Activated T-helper 1 cell treated with anti-CD3 and anti-CD28 coated beads, Interleukin-2, amount 50 U/mL, for 16 hours (primary cell): Measurements from ENCODE around the gene FAM174A.

Experiments
- DNase-seq, 2 donors: peaks; one replicate each; pipeline ENCODE4 v3.0.0-alpha.2; 2020; ENCODE audit warnings: low read depth in 1 of 2, low spot score in 1 of 2

The FAM174A gene

GRCh38 chr5:100535060-100536005 is at the start of gene FAM174A:
TSS of gene FAM174A (plus strand) at chr5:100535374. CDS start at chr5:100535531, 157 bp downstream.
- DNase-seq: peak; percentile 86 to 87

GRCh38 chr5:100493996-100494395 is 41.2 kb upstream of the FAM174A start:
- DNase-seq: no peak

- DNase-seq: no peak
These were observed 38.9 kb upstream of the FAM174A start for GRCh38 chr5:100496296-100496695.

GRCh38 chr5:100502684-100503083 is 32.5 kb upstream of the FAM174A start:
- no peak for DNase-seq

GRCh38 chr5:100505984-100506670 is 29.0 kb upstream of the FAM174A start:
- DNase-seq: no peak

GRCh38 chr5:100516285-100516684 is 18.9 kb upstream of the FAM174A start:
- no peak for DNase-seq

- DNase-seq: no peak
These were observed 17.7 kb upstream of the FAM174A start for GRCh38 chr5:100517301-100517974.

GRCh38 chr5:100518377-100518776 is 16.8 kb upstream of the FAM174A start:
- no peak for DNase-seq

GRCh38 chr5:100519075-100519474 is 16.1 kb upstream of the FAM174A start:
- DNase-seq: no peak

GRCh38 chr5:100520348-100520747 is 14.8 kb upstream of the FAM174A start:
- no peak for DNase-seq

GRCh38 chr5:100537946-100538345 is 2.8 kb downstream of the FAM174A start:
- no peak for DNase-seq

- DNase-seq: no peak
These were observed 4.3 kb downstream of the FAM174A start for GRCh38 chr5:100539519-100539918.

GRCh38 chr5:100542086-100542485 is 6.9 kb downstream of the FAM174A start:
- DNase-seq: no peak

GRCh38 chr5:100546001-100546400 is 10.8 kb downstream of the FAM174A start:
- no peak for DNase-seq

- DNase-seq: no peak
These were observed 15.4 kb downstream of the FAM174A start for GRCh38 chr5:100550531-100551051.

- no peak for DNase-seq
These were observed 16.0 kb downstream of the FAM174A start for GRCh38 chr5:100551183-100551582.

- no peak for DNase-seq
These were observed 18.0 kb downstream of the FAM174A start for GRCh38 chr5:100553209-100553608.

GRCh38 chr5:100560860-100561259 is 25.7 kb downstream of the FAM174A start:
- no peak for DNase-seq

- no peak for DNase-seq
These were observed 27.6 kb downstream of the FAM174A start for GRCh38 chr5:100562821-100563220.

GRCh38 chr5:100566382-100567141 is 31.4 kb downstream of the FAM174A start:
- no peak for DNase-seq

- no peak for DNase-seq
These were observed 39.5 kb downstream of the FAM174A start for GRCh38 chr5:100574716-100575115.
